ENCODE data around the gene BMERB1. TPM values are rescaled to one million over a fixed set of nuclear protein-coding genes. Genes with fewer than 3 reads are reported as not detected.

The BMERB1 gene
- total RNA-seq, 1 donor = 57.2 TPM

DNA sequence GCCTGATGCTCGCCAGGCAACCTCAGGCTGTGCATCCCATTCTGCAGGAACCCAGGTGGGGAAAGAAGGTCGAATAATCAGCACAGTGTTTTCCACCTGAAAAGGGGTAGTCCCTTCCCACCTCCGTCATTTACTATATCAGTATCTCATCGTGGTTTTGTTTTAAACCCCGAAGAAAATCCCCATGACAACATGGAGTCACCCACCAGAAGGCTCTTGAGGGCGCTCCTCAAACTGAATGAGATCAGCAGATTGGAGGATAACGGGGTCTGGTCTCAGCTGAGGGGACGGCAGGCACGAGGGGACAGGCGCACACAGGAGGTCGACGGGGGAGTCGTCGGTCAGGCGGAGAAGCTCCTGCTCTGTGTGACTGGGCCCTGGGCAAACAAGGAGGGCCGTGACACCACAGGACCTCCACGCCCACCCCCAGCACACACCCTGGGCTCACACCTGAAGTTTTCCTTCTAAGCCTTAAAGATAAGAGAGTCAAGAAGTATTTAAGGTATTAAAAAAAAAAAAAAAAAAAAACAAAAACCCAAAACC is 164.3 kb downstream of the BMERB1 start:
- DNase-seq (ENCODE audit: insufficient read length, low spot score, missing footprints) = no peak
- Histone ChIP-seq H3K4me1 (ENCODE audit: insufficient read depth, low read length) (peaks cover 4% of the 10 kb centered on the region), H3K4me3 (ENCODE audit: insufficient read depth, low read length) (no peak overlapping the region), H4K20me1 (ENCODE audit: insufficient read depth, low read length) (peaks cover 5% of the 10 kb centered on the region), H3K27me3 (ENCODE audit: insufficient read depth, low read length) (no peaks in the 10 kb centered on the region), H3K4me2 (ENCODE audit: insufficient read depth, low read length) (no peak overlapping the region), H3K9me3 (ENCODE audit: low read depth, low read length) (no peaks in the 10 kb centered on the region), H3K79me2 (ENCODE audit: insufficient read depth, low read length) (no peaks in the 10 kb centered on the region), H2AFZ (ENCODE audit: low read length) (no peak overlapping the region), H3K36me3 (ENCODE audit: insufficient read depth, low read length) (peaks cover 75% of the 10 kb centered on the region), H3K27ac (ENCODE audit: low read depth, low read length) (no peak overlapping the region)
- no peak for TF ChIP-seq CTCF (IDR thresholded peaks at IDR 0.05; ENCODE audit: extremely low read depth, low read depth, low read length)

DNA sequence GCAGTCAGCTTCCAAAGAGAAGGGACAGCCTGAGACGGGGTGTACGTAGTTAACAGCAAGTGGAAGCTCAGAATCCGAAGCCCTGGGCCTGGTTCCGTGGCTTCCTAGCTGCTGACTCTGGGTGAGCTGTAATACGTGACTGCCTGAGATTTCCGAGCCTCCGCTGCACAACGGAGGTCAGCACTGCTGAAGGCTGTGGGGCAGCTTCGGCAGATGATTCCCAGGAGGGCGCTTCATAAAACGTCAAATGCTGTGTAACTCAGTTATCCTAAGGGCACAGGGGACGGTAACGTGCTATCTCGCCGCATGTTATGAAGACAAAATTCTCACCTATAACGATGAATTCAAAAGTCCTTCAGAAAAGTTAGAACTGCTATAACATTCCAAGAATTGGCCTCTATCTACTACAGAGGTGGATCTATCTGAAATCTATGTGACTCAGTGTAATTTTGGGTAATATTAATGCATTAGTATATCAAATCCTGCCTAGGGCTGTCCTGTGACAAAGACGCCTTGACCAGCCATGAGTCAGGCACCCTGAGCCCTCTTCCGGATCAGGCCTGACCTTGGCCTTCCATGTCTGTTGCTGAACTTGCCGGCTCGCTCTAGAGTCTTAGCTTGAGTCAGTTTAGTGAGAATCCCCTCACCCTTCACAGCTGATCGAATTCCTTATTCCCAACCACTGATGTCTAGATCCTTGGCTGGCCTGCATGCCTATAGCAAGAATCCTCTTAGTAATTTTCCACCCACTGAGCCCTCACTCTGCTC is 165.1 kb downstream of the BMERB1 start:
- Histone ChIP-seq H3K4me1 (ENCODE audit: insufficient read depth, low read length) (peaks cover 9% of the 10 kb centered on the region), H3K36me3 (ENCODE audit: insufficient read depth, low read length) (peaks cover 80% of the 10 kb centered on the region), H3K4me3 (ENCODE audit: insufficient read depth, low read length) (no peak overlapping the region), H3K79me2 (ENCODE audit: insufficient read depth, low read length) (no peaks in the 10 kb centered on the region), H3K9me3 (ENCODE audit: low read depth, low read length) (no peaks in the 10 kb centered on the region), H3K4me2 (ENCODE audit: insufficient read depth, low read length) (no peak overlapping the region), H4K20me1 (ENCODE audit: insufficient read depth, low read length) (peaks cover 5% of the 10 kb centered on the region), H3K27ac (ENCODE audit: low read depth, low read length) (no peak overlapping the region), H2AFZ (ENCODE audit: low read length) (no peak overlapping the region), H3K27me3 (ENCODE audit: insufficient read depth, low read length) (no peaks in the 10 kb centered on the region)
- no peak for TF ChIP-seq CTCF (IDR thresholded peaks at IDR 0.05; ENCODE audit: extremely low read depth, low read depth, low read length)
- DNase-seq (ENCODE audit: insufficient read length, low spot score, missing footprints) = no peak

DNA sequence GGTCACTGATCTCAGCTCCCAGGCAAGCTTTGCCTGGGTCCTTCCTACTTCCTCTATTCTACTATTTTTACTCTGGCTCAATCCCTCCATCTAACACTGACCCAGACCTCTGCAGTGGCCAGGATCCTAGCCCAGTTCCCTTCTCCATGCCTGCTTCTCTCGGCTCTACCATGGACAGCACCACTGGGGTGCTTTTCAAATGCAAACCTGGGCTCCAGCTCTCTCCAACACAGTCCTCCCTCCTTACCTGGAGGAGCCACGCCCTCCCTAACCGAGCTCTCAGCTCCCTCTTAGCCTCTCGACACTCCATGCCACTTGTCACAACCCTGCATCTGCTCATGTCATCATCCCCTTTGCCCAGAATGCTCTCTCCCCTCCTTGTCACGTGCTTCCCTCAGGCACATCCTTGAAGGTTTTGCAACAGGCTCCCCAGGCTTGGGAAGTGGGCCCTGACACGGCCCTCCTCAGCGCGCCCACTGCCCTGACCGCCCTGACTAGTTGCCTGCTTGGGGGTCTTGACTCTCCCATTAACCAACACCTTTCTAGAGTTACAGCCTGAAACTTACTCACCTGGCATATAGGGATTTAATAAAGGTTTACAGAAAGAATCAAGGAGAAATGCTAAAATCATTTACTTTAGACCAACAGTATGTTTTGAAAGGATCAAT is 167.0 kb downstream of the BMERB1 start:
- Histone ChIP-seq H3K9me3 (ENCODE audit: low read depth, low read length) (no peaks in the 10 kb centered on the region), H4K20me1 (ENCODE audit: insufficient read depth, low read length) (peaks cover 7% of the 10 kb centered on the region), H3K4me2 (ENCODE audit: insufficient read depth, low read length) (no peak overlapping the region), H2AFZ (ENCODE audit: low read length) (no peak overlapping the region), H3K36me3 (ENCODE audit: insufficient read depth, low read length) (peaks cover 63% of the 10 kb centered on the region), H3K27me3 (ENCODE audit: insufficient read depth, low read length) (no peaks in the 10 kb centered on the region), H3K79me2 (ENCODE audit: insufficient read depth, low read length) (no peaks in the 10 kb centered on the region), H3K27ac (ENCODE audit: low read depth, low read length) (no peak overlapping the region), H3K4me3 (ENCODE audit: insufficient read depth, low read length) (no peak overlapping the region), H3K4me1 (ENCODE audit: insufficient read depth, low read length) (peaks cover 23% of the 10 kb centered on the region)
- no peak for DNase-seq (ENCODE audit: insufficient read length, low spot score, missing footprints)
- TF ChIP-seq CTCF (IDR thresholded peaks at IDR 0.05; ENCODE audit: extremely low read depth, low read depth, low read length) = no peak

Measured in osteoblast (primary cell).